SHP77 treated with DMSO at 0.1 percent for 48 hours (cell line): ENCODE measurements around the gene RNF180.
"Not testable (repeated sequence)": the region's sequence is repeated elsewhere in the genome, so short reads cannot be mapped to it uniquely, and the experiment has no call there.

Source experiments
- DNase-seq: peaks from one replicate; lab custom pipeline; 2025; lab: John Stamatoyannopoulos, UW

The RNF180 gene

DNA sequence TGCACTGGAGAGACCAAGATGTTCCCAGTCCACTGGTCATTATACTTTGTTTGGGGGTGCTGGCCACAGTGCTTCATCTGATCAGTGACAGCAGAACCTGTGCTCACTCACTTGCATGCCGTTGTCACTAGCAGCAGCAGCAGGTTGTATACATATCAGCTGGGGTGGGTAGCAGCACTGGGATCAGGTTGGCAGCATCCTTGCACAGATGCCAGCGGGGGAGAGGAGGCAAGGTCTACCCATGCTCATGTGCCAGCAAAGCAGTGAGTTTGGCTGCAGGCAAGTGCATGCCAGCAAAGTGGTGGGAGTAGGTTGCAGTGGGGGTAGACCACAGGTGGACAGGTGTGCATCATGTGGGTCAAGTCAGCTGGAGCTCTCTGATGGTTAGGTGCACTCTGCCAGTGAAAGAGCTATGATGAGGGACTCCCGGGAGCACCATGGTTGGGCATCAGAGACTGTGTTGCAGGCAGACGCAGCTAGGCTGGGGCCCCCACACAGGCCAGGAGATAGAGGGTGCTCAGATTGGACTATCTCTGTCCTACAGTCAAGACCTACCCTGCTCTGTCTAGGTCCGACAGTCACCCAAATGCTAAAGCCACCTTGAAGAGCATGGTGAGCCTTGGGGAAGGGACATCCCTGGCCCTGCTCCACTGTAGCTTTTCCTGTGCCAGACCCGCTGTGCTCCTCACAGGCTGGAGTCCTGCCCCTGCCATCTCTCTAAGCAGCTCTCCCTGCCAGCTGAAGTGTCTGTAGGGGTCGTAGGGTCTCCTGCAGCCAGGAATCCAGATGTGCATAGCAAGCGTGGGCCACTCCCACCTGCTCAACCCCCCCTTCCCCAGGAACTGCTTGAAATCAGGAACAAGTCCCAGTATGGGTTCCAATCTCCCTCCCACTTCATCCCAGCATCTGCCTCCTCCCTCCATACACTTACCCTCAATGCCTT, 119.8 kb downstream of the RNF180 start:
- DNase-seq: no peak

DNA sequence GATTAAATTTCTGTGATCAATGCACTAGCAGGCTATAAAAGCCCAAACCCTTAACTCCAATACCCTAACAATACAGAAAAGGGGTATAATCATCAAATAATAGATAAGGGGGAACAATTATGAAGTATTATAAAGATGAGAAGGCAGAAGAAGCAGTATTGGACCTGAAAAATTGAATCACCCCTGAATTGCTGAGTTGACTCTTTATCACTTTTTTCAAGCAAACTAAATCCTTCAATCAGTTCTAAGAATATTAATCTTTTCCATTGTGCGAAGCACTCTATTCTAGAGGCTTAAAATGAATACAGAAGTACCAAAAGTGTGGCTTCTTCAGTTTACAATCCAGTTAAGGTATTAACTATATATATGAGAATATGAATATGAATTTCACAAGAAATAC, 120.7 kb downstream of the RNF180 start:
- no peak for DNase-seq

DNA sequence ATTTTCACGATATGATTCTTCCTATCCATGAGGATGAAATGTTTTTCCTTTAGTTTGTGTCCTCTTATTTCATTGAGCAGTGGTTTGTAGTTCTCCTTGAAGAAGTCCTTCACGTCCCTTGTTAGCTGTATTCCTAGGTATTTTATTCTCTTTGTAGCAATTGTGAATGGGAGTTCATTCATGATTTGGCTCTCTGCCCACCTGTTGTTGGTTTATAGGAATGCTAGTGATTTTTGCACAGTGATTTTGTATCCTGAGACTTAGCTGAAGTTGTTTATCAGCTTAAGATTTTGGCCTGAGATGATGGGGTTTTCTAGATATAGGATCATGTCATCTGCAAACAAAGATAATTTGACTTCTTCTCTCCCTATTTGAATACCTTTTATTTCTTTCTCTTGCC, 122.9 kb downstream of the RNF180 start:
- not testable (repeated sequence) for DNase-seq

DNA sequence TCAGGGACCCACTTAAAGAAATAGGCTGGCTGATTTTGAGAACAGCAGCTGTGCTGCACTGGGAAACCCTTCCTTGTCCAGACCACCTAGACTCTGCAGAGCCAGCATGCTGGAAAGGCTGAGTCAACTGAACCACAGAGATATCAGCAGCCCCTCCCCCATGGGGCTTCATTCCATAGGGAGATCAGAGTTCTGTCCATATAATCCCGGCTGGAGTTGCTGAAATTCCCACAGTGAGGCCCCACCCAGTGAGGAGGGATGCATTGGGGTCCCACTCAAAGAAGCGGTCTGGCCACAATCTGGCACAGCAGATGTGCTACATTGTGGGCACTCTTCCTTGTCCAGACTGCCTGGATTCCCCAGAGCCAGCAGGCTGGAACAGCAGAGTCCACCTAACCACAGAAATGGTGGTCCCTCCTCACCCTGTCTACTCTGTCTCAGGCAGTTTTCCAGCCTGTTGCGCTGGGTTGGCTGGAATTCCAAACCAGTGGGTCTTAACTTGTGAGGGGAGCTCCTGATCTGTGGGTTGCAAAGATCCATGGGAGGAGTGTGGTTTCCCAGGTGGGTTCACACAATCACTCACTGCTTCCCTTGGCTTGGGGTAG, 127.1 kb downstream of the RNF180 start:
- DNase-seq: no peak

DNA sequence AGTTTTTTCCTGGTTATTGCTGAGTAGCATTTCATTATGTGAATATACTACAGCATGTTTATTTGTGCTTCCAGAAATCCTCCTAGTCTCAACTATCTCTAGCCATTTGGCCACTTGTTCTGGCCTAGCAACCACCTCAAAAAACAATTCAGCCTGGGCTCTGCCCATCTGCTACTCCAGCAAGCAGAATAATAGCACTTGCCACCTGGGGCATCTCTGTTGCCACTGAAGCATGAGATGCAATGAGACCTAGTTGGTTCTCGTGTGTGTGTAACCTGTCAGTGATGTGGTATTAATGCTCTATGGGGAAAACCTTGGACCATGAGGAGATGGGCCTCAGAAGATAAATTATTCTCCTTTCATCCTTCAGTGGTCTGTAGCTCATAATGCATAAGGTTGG, 129.5 kb downstream of the RNF180 start:
- DNase-seq: no peak

DNA sequence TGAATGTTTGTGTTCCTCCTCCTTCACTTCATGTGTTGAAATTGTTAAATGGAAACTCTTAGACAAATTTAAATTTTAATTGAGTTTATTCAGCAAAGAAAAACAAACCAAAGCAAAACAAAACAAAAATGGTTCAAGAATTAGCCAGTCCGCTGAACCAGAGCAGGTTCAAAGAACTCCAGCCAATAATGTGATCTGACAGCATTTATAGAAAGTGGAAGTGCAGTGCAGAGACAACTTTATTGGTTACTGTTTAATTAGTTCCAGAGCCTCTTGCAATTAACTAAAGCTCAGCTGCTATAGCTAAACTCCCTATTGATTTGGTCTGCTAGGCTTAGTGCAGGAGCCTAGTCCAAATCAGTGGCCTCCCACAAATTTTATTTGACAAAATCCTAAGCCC, 132.9 kb downstream of the RNF180 start:
- no peak for DNase-seq

DNA sequence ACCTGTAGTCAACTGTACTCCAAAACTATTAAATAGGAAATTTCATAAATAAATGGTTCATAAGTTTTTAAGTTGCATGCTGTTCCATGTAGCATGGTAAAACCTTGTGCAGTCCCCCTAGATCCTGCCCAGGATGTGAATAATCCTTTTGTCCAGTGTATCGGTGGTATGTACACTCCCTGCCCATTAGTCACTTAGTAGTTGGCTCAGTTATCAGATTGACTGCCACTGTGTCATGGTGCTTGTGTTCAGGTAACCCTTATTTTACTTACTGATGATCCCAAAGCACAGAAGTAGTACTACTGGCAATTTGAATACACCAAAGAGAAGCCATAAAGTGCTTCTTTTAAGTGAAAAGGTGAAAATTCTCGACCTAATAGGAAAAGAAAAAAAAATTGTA, 134.2 kb downstream of the RNF180 start:
- no peak for DNase-seq

DNA sequence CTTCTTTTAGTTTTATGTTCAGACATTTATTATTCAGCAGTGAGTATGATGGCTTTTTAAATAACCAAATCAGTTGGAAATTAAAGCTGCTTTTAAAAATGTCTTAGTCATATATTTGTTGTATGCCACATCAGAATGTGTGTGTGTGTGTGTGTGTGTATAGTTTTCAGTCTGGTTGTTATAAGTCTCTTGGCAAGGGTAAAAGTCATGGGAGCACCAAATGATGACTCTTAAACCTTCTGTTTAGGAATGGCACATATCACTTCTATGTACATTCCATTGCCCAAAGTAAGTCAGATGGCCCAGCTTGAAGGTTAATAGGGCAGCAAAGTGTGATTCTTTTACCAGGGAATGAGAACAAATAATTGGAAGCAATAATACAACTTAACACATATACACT, 135.9 kb downstream of the RNF180 start:
- DNase-seq: no peak

DNA sequence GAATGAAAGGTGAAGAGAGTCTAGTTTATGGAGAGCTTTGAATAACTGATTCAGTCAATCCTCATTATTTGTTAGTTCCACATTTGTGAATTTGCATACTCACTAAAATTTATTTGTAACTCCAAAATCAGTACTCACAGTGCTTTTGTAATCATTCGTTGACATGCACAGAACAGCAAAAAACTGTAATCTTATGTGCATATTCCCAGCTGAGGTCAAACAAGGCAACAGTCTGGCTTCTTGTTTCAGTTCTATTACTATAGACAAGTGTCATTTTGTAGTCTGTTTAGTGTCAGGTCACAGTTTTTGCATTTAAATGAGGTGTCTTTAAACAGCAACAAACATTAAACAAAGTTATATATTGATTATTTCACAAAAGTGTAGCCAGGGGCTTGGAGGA, 142.5 kb downstream of the RNF180 start:
- no peak for DNase-seq

DNA sequence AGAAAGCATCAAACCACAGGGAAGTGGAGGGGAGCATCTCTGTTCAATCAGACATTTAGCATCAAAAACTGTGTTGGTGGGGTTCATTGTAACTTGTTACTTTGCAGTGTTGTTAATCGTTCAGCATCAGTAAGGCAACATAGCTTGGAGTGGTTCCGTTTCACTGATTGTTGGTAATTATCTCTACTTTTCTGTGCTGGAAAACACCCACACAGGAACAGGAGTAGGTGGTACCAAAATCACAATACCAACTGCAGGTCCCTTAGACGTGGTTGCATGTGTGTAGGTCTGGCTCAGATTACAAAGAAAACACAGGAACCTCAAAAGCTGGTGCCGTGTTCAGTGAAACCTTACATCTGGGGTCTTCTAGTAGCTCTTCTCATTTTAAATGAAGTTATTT, 146.8 kb downstream of the RNF180 start:
- no peak for DNase-seq

DNA sequence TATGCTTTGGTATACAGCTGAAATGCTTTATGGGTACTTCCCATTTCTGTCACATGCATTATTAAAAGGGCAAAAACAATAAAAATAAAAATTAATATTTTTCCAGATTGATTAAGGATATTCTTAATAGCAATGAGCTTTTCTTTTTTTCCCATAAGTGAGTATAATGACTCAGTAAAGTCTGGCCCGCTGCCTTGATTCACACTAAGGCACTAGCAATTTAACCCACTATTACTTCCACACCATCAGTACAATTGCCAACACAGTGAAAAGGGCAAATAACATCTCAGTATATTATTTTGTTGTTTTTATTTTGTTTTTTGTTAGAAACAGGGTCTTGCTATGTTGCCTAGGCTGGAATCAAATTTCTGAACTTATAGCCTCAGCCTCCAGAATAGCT, 150.1 kb downstream of the RNF180 start:
- DNase-seq: no peak

DNA sequence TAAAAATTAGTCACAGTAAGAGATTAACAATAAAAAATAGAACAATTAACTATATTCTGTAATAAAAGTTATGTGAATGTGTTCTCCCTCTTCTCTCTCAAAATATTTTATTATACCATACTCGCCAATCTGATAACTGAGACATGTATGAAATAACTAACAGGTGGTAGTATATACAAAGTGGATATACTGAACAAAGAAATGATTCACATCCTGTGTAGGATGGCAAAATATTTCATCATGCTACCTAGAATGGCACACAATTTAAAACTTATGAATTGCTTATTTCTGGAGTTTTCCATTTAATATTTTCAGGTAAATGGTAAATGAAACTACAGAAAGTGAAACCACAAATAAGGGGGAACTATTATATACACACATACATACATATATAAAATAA, 152.5 kb downstream of the RNF180 start:
- DNase-seq: no peak

DNA sequence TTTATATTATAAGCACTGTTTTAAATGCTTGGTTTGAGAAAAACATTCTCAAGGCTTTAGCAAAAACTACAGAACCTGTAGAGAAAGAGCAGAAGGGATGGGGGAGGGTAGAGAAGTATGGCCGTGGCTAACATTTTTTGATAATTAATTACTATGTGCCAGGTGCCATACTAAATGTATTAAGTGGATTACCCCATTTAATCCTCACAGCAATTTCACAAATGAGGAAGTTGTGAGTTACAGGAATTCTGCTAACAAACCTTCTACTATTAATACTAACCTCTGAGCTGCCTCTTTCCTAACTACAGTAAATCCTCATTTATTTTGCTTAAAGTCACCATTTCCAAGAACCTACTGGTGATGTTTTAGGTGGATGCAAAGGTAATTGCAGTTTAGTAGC, 157.9 kb downstream of the RNF180 start:
- DNase-seq: no peak

DNA sequence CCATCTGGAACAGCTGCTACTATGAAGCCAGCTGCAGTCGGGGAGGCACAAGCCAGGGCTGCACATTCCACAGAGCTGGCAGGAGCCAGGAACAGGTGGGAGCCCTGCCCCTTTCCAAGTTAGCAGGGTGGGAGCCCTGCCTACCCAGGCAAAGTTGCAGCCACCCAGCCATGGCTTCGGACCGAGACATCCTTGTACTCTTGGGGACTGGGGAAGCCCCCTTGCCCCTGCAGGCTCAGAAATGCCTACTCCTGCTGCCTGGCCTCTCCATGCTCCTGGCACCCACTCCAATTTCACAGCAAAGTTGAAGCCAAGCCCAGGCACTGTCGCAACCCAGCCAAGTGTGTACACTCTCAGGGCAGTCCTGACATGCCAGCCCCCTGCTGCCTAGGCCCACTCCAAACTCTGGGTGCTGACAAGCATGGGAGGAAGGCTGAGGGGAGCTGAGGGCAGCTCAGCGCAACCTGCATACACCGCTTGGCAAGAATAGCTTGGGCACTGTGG, 165.1 kb downstream of the RNF180 start:
- no peak for DNase-seq

DNA sequence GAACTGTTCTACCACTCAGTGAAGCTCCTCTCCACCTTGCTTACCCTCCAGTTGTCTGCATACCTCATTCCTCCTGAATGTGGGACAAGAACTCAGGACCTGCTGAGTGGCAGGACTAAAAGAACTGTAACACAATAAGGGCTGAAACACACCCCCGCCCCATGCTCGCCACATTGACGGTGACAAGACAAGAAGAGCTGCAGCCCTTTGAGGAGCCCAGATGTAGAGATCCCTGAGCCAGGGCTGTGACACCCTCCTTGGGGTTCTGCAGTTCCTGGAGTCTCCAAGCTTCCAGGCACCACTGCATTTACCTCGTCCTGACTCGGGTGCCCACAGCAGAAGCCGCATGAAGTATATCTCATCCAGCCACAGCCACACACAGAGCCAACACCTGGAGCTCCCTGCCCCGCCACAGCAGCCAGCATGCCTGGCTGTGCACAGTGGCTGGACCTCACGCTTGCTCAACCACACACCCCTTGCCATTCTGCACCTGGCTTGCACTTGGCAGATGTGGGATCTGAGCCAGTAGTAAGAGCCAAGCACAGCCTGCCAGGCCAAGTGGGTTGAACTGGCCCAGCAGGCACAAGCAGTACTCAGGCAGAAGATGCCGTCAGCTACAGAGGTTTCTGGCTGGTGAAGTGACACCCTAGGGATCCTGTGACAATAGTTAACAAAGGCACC, 166.1 kb downstream of the RNF180 start:
- peak; percentile 18 for DNase-seq

DNA sequence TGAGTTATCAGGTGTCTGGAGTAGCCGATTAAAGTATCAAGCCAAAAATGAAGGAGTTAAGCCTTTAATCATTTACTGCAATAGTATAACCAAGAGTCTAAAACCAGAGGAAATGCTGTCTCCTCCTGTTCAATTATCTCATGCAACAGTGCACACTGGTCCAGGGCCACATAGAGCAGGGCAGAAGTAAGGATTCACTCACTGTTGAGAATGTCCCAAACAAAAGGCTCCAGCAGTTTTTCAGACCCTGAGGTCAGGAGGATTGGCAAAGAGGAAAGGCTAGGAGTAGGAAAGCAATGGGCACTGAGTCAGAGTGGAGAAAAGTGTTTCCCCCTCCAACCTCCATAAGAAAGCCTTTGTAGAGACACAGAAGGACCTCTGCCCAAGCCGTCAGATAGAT, 168.2 kb downstream of the RNF180 start:
- DNase-seq: no peak

DNA sequence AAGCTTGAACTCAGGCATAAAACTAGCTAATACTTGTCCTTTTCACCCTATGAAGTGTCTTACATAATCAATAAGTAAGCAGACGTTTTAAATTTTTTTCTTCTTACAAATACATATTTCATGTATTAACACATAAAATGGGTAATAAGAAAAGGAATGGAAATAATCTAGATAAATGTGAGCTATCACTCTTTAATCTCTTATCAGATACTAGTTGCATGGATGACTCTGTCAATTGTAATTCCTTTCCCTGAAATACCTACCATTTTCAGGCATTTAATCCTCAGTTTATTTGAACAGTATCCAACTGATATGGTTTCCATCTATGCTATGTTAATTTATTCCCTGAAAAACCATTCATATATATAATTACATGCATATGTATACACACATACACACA, 174.1 kb downstream of the RNF180 start:
- no peak for DNase-seq

DNA sequence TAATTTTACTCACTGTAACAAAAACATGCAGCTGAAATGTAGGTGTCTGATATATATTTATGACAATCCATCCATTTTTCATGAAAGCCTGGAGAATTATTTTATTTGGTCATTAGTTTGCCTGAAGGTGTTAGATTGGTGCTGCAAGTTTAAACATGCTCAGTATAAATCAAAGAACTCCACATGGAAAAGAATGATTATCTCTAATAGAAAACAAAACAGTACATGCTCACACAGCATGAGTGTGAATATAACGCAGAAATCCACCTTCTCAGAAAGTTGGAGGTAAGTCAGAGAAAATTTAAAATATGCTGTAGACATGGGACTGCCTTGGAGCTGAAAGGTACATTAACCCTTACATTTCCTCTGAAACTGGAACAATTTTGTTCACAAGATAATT, 174.7 kb downstream of the RNF180 start:
- no peak for DNase-seq

DNA sequence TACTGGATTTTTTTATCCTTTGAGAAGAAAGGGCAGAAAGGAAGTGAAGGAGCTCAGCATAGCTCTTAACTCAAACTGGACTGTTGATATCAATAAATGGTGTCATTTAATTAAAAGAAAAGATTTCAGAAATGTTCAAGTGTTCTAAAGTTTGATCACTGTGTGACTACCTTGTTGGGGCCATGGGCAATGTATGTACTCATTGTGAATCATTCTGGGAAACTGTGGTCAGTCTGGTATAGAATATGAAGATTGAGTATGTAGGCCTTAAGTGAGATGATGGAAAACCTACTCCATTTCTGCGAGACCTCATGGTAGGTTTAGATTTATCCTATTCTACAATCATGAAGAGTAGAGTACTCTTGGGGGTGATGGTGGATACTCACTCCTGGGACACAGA, 175.7 kb downstream of the RNF180 start:
- DNase-seq: no peak

DNA sequence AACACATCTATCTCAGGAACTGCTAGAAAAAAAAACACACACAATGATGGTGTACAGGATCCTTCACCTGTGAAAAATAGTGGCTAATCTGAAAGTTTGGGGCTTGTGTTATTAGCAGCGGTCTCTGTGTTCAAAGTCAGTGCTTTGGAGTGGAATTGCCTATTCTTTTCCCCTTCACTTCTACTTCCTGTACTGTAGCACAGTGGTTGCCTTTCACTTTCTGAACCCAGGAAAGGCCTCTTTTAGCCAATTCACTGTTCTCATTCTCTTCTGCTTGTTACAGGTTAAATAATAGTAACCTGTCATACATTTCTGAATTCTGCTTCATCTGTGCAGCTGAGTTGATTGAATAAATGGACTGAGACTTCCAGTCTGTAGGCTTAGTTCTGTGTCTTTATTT, 178.9 kb downstream of the RNF180 start:
- no peak for DNase-seq

DNA sequence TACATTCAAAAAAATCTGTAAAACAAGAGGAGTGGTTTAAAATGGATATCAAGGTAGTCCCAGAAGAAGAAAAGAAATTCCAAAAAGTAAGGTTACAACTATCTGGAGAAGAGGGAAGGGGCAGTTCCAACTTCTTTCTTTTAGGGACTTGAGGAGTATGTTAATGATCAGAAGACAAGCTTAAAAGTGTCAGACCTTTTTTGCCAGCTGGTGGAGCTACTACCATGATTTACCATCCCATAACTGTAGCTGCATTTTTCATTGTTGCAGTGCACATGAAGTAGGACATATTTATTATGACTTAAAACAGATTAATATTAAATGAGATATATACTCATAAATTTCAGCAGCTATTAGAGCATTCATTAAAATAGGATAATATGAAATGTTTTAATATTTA, 181.7 kb downstream of the RNF180 start:
- DNase-seq: no peak

DNA sequence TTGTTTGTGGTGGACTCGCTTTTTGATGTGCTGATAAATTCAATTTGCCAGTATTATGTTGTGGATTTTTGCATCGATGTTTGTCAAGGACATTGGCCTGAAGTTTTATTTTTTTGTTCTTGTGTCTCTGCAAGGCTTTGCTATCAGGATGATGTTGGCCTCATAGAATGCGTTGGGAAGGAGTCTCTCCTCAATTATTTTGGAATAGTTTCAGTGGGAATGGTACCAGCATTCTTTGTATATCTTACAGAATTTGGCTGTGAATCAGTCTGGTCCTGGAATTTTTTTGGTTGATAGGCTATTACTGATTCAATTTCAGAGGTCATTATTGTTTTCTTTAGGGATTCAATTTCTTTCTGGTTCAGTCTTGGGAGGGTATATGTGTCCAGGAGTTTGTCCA, 198.8 kb downstream of the RNF180 start:
- DNase-seq: no peak

DNA sequence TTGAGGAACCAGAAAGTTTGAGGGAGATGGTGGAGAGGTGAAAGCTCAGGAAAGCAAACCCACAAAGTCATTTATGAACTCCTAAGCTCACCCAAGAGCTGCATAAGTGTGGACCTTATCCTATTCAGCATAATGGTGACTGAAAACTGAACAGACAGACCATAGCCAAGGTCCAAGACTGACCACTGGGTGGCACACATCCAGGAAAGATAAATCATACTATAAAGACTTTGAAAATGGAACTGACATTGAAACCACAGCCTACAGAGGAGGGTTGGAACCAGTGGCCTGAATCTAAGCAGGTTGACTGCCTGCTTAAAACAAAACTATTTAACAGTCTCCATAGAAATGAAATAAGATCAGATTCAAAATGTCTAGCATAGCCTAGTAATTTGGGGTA, 219.1 kb downstream of the RNF180 start:
- DNase-seq: peak; percentile 14
